ENCODE data around the gene FAAP20.

DNA sequence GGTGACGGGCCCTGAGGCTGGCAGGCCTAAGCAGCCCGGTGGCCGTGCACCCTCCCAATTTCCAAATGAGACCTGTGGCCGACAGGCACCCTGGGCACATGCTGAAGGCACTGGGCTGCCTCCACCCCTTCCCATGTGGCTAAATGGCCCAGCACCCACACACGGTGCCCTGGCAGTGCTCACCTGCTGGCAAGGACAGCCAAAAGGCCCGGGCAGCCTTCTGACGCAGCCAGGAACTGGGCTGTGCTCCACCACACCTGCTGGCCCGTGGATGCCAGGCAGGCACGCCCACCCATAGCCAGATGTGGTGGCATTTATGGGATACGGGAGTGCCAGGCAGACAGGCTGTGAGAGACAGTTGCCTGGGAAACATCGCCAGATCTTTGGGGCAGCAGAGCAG, 4.0 kb upstream of the FAAP20 start:
- TF ChIP-seq BRCA1 (IDR thresholded peaks at IDR 0.05; ENCODE audit: low read depth, low read length) (no peak), E2F4 (IDR thresholded peaks at IDR 0.05; ENCODE audit: low read depth, low read length) (no peak), EP300 (IDR thresholded peaks at IDR 0.05; ENCODE audit: borderline replicate concordance in 1 of 2, control insufficient read depth in 1 of 2, low read depth in 2 of 2, low read length in 2 of 2) (no peak), RAD21 (IDR thresholded peaks at IDR 0.05; ENCODE audit: insufficient read depth, low read depth, low read length) (no peak), BMI1 (IDR thresholded peaks at IDR 0.05; ENCODE audit: borderline replicate concordance) (no peak)
- TF ChIP-seq, protein P1, sequence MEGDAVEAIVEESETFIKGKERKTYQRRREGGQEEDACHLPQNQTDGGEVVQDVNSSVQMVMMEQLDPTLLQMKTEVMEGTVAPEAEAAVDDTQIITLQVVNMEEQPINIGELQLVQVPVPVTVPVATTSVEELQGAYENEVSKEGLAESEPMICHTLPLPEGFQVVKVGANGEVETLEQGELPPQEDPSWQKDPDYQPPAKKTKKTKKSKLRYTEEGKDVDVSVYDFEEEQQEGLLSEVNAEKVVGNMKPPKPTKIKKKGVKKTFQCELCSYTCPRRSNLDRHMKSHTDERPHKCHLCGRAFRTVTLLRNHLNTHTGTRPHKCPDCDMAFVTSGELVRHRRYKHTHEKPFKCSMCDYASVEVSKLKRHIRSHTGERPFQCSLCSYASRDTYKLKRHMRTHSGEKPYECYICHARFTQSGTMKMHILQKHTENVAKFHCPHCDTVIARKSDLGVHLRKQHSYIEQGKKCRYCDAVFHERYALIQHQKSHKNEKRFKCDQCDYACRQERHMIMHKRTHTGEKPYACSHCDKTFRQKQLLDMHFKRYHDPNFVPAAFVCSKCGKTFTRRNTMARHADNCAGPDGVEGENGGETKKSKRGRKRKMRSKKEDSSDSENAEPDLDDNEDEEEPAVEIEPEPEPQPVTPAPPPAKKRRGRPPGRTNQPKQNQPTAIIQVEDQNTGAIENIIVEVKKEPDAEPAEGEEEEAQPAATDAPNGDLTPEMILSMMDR (IDR thresholded peaks at IDR 0.05 in 2 of 3, conservative IDR thresholded peaks at IDR 0.05 in 1 of 3; ENCODE audit: control insufficient read depth in 2 of 3, extremely low read depth in 1 of 3, insufficient read depth in 1 of 3, low read depth in 3 of 3, low read length in 3 of 3): no peak
- TF ChIP-seq, protein P2, sequence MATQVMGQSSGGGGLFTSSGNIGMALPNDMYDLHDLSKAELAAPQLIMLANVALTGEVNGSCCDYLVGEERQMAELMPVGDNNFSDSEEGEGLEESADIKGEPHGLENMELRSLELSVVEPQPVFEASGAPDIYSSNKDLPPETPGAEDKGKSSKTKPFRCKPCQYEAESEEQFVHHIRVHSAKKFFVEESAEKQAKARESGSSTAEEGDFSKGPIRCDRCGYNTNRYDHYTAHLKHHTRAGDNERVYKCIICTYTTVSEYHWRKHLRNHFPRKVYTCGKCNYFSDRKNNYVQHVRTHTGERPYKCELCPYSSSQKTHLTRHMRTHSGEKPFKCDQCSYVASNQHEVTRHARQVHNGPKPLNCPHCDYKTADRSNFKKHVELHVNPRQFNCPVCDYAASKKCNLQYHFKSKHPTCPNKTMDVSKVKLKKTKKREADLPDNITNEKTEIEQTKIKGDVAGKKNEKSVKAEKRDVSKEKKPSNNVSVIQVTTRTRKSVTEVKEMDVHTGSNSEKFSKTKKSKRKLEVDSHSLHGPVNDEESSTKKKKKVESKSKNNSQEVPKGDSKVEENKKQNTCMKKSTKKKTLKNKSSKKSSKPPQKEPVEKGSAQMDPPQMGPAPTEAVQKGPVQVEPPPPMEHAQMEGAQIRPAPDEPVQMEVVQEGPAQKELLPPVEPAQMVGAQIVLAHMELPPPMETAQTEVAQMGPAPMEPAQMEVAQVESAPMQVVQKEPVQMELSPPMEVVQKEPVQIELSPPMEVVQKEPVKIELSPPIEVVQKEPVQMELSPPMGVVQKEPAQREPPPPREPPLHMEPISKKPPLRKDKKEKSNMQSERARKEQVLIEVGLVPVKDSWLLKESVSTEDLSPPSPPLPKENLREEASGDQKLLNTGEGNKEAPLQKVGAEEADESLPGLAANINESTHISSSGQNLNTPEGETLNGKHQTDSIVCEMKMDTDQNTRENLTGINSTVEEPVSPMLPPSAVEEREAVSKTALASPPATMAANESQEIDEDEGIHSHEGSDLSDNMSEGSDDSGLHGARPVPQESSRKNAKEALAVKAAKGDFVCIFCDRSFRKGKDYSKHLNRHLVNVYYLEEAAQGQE (IDR thresholded peaks at IDR 0.05; ENCODE audit: low read depth, low read length): no peak

Measured in GM12878 (cell line).